GM19372 (cell line): ENCODE measurements around the gene BCL11B.
"Not testable (repeated sequence)": the region's sequence is repeated elsewhere in the genome, so short reads cannot be mapped to it uniquely, and the experiment has no call there.

ENCODE experiments used
- ATAC-seq: cut with Tn5 transposase; IDR thresholded peaks from one replicate; pipeline ENCODE4 v1.9.1; 2021; ENCODE audit warnings: mild to moderate bottlenecking, low read depth, moderate library complexity; ENCODE audit not compliant: unreplicated experiment

Gene BCL11B

DNA sequence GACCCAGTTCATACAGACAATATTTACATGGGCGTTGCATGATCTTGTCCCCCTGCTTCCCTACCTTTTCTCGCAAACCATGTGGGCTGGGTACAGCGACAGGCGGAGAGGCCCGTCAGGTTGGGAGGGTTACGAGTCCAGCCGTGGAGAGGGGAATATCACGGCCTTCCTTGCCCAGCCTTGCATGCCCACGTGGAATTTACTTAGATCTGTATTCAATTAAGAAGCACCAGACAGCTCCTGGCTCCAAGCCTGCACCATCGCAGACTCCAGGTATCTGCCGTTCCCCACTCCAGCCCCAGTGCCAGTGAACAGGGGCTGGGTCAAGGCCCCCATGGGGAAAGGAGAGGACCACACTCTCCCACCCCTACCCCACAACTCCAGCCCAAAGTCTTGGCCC is 29.8 kb downstream of the BCL11B start:
- no peak for ATAC-seq

DNA sequence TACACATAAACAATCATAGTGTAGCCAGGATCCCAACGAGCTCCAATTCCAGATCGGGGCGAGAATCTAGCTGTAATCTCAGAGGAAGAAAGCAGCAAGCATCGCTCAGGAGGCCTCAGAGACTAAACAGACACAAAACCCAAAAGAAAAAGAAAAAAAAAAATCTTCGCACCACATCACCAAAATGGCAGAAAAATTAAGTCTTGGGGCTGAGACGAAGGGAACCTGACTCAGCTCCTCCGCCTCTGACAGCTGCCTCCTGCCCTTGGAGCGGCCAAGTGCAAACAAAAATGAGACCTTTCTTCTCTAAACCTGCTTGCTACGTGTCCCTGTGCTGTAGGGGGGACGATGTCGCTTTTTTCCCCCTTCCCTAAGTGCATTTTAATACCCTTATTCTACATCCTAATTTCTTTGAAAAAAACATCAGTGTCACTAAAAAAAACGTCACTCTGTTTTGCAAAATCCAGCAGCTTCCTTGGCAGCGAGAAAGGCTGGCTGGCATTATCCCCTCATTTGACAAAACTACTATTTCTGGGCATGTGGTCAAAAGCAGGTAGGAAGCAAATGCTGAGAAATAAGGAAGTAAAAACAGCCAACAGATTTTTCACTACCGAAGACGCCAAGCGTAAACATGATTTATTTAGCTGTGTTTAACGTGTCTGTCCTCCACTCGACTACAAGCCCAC is 30.5 kb downstream of the BCL11B start:
- ATAC-seq: no peak

DNA sequence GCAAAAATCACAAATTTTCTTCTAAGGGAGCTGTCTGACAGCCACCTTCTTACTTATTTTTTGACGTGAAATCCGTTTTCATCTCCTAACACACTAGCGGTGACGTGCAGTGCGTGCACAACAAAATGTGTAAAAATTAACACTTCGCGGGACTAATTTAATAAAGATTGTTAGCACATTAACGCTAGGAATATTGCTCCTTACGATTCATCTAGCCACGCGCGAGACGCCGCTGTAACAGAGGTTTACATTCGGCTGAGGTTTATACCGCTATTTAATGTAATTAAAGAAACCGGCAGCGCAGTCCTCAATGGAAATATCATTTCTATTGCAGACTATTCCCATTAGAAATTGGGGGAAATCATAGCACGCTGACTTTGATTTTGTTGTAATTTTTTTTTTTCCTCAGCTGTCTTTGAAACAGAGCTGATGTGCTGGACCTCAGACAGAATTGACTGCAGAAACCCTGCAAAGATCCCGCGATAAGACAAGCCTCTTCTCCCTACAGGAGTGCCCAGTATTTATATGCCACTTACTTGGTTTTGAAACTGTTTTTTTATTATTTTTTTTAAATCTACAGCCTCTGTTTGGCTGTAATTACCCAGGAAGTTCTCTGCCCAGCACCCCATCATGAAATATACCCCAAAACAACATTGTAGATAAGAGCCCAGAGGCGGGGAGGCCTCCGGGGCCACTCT is 31.2 kb downstream of the BCL11B start:
- no peak for ATAC-seq

DNA sequence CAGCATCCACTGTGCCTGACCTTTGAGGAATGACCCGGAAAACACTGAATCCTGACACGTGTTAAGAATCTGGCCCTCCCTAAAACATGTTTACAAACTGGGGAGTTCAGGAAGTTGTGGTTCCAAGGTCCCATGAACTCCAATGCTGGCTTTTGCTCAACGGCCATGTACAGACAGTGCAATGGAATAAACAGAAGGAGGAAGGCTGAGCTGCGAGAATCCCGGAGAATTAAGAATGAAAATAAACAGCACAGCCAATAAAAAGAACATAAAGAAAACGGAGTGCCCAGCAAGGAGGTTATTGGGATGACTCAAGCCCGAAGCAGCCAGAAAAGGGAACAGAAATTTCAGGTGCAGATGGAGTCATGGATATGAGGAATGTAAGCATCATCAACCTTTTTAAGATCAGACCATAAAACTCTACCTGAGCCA is 32.3 kb downstream of the BCL11B start:
- ATAC-seq: no peak

DNA sequence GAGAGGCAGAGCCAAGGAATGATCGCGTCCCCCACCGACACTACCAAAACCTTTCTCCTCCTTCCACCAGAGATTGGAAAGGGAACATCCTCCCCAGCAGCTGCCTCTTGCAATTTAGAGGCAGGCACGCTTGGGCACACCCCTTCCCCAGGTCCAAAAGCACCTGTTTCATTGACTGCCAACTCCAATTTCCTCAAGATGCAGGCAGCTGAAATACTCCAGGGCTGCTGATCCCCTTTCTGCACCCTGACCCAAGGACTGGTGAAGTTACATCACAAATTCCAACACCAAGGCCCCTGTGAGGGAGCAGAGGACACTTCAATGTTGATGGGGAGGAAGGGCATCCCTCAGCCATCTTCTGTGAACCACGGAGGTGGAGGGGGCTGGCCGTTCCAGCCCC is 33.8 kb downstream of the BCL11B start:
- no peak for ATAC-seq

DNA sequence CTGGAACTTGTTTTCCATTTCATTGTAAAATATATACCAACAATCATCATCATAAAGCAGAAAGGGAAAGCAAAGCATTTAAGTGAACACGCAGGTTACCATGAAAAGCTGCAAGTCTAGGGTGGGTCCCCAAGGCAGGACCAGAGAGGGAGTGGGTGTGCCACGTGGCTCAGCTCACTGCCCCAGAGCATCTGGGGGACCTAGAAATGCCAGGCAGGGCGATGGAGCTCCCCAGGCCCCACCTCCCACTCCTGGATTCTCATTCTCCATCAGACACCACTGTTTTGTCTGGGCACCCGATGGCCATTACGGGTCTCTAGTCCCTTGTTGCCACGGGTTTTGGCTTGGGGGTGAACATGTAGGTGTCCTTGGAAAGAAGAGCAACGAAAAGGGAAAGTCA is 34.7 kb downstream of the BCL11B start:
- ATAC-seq: no peak

DNA sequence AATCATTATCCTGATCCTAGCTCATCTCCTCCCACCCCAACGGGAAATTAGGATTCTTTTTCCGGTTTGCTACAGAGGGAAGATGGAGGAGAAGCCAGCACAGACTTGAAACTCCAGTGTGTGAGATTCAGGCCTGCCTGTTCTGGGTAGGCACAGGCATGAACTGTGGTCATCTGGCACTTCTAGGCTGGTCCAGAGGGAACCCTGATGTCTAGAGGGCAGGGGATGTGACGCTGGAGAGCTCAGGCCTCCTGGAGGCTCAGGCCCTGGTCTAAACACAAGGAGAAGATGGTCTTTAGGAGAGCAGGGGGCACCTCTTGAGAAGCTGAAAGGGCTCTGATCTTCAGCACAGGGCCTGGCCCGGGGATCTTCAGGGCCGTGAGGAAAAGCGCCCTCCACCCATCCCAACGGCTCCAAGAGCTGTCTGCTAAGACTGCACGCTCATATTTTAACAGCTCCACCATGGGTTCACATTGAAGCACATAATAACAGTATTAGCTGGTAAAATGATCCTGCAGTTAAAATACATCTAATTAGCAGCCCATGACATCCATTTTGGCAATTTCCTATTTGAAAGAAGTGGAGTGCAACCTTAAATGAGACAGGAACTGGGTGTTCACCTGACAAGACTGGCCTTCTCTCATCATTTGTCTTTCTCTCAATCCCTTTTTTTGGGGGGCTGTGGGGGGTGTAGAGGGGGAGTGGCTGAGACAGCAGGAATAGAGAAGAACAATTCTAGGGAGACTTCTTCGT is 35.4 kb downstream of the BCL11B start:
- no peak for ATAC-seq

DNA sequence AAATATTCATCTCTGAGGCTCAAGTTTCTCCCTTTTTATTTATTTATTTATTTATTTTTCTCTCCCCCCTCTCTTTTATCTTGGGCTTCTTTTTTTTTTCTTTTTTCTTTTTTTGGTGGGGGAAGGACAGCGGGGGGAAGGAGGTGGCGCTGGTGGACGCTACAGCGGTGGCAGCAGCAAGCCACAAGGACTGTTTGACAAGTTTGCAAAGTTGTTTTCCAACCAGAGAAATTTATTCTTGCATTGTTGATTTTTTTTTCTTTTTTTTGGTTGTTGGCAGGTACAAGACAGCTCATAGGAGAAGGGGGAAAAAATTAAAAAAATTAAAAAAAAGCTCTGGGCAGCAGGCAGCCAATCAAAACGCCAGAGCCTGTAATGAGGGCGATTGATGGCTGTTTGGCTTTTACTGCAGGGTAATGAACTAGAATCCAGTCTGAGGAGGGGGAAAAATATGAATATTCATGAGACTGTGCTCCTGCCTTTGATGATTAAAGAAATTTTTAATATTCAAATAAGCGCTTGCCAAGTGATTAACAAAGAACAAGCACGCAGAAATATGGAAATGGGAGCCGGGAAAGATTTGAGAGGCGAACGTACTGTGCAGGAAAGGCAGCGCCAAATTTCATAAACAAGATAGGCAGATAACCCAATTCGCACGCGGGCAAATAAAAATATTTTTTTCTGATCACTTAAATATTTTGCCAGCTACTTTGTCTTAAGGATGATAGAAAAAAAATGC is 36.2 kb downstream of the BCL11B start:
- ATAC-seq: no peak

DNA sequence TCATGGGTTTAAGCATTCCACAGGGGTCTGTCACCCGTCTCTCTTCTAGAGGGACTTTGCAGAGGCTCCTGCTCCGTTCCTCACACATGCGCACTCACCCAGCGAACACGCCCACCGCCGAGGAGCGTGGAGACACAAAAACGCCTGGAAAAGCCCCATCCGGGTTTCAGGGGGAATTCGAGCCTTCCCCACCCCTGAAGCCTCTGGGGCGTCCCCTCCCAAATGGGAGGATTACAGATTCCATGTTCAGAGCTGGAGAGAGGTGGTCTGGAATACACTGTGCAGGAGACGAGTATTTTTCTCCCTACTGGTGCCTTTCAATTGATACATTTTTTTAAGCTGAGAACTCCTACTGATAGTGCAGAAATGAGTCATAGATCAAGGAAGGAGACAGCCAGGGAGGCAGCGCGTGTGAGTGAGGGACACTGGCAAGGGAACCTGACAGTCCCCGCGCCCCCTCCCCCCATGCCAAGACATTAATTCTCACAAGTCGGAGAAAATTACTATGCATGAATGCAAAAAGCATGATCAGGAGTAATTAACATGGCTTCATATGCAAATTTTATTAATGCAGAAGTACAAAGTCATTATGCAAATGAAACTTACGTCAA is 36.9 kb downstream of the BCL11B start:
- no peak for ATAC-seq

DNA sequence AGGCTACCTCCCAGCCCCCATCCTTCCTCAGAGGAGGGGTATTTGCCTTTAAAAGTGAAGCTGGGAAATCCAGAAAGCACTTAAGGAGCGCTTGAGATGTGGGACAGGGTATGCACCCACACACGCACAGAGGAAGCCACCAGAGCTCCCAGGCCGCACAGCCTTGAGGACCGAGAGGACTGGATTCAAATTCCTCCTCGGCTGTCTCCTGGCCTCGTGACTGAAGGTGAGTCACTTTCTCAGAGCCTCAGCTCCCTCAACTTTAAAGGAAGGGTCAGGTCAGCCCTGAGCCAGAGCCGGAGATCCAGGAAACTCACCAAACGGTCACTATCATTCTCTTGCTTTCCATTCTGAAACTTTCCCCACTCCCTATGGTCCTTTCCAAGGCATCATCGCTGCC is 37.6 kb downstream of the BCL11B start:
- ATAC-seq: no peak

DNA sequence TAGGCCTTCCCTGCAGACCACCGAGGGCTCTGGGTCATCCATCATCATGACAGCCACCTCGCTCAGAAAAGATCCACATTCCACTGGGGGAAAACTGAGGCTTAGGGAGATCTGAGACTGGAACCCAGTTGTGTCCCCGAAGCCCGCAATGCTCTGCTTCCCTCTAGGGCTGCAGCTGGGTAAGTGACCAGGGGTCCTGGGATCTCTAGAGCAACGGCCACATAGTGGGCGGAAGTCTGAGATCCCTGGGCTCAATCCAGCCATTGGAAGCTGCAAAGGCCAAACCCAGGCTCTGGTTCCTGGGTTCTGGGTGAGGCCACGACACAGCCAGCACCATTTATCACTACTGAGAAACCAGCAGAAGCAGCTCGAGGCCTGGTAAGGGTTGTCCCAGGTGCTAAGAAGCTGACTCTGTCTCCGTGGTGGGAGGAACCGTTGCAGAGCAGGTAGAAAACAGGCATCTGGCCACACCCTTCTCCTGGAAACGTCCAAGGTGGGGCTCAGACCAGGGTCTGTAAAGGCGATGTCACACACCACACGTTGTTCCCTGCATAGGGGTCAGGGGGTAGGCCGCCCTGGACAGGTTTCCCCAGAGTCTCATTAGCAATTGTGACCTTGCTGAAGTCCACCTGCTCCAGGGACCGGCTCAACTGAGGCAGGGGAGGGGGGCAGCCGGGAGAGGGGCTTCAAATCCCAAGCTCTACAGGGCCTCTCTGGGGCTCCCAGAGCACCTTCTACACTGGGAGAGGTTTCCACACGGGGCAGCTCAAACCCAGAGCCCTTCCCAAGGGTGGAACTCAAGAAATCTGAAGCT is 38.6 kb downstream of the BCL11B start:
- ATAC-seq: no peak

DNA sequence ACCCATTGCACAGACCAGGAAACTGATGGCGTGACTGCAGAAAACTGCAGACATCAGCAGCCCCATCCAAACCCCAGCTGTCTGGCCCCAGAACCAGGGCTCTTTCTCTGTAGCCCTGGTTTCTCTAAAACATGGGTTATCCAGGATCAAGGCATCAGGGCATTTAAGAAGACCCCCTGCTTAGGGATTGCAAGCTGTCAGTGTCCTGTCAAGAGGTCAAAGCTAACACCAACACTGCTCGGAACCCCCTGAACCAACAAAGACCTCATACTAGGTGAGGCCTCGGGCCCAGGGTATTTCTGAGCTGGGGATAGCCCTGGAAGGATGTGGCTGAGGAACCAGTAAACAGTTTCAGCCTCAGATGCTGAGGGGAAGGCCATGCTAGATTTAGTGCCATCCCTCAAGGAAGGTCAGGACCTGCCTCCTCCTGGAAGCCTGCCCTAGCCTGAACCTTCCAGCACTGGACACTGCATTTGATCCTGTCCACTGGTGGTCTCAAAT is 39.2 kb downstream of the BCL11B start:
- no peak for ATAC-seq

DNA sequence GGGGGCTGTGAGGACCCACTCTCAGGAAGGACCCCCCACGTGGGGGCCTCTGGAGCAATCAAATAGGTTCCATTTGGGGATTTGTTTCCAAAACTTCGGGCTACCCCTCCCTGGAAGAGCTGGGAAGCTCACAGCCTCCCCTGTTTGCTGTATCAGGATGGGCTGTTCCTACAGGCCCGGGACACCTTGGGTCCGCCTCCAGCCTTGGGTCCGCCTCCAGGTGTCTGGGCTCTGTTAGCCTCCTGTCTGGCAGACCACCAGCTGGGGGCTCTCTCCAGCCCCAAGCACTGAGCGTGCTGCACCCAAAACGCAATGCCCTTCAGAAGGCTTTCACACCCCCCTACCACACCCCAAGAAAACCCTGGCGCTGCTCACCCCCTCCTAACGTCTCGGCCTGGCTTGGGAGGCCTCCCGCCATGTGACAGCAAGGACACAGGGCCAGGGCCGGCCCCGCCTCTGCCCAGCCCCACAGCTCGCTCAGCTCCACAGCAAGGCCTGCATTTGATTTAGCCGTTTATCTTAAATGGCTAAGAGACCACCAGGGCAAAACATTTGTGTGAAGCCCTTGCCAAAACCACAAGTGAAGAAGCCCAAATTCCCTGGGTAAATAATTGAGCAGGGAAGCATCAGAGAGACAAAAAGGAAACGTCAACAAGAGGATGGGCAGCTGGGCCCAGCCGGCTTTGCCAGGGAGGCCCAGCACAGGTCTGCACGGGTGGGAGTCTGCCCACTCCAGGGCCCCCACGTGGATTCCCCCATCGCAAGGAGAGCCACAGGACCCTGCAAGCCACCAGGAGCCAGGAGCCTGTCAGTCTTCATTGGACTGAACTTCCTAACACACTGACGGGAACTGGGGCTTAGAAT is 39.9 kb downstream of the BCL11B start:
- no peak for ATAC-seq

DNA sequence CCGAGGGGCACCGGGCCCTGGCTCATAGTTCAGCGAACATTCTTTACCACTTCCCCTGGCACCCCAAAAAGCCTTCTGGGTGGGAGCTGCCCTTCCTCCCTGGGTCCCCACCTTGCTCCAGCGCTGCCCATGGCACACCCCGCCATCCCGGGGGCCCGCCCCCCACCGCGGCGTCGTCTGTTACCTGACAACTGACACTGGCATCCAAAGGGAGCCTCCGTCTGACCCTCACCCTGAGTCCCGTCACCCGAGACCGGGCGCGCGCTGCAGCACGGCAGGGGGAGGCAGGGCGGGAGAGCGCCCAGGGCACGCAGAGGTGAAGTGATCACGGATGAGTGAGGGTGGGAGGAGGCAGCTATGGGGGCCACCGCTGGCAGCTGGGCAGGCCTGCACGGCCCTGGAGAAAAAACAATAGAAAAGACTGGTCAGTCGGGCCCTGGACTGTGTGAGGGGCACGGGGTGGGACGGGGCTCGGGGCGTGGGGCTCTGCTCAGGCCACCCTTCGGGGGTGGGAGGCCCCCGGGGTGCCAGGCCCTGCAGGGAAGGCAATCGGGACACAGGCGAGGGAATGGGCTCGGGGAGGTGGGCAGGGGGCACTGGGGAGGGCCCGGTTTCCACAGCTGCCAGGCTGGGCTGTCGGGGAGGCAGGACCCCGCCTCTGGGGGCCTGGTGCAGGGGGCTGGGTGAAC is 40.7 kb downstream of the BCL11B start:
- ATAC-seq: no peak

DNA sequence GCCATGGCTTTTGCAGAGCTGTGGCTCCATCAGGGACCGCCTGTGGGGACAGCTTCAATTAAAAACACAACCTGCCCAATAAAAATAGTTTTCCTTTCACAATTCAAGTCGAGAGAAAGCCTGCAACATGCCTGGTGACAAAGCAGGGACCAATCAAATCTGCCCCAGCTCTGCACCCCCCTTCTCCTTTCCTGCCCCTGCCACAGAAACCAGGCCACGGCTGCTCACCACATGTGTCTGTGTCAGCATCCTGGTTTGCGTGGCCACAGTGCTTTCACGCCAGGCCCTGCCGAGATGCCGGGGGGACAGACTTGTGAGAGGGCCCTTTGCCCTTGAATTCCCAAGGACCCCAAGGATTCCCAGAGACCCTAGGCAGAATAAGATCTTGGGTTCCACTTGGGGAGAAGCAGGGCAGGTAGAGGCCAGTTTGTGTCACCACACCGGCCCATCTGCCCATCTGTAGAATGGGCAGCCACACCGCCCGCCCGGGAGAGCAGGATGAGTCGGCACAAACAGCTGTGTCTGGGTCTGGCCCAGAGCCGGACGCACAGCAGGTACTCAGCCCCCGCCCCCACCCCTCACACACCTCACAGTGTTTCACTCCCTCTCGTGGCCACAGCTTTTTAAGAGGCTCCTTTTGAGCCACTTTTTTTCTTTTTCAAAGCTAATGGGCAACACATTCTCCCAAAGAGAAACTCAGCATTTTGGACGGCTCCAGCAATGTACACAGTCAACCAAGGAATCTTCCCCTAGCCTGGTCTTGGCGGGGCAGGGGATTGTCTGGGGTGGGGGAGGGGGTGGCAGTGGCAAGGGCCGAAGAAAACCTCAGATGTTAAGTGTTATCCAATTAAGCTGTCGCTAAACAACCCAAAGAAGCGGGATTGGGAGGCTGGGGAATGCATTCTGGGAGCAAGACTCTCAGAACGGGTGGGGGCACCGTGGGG is 41.5 kb downstream of the BCL11B start:
- ATAC-seq: no peak

DNA sequence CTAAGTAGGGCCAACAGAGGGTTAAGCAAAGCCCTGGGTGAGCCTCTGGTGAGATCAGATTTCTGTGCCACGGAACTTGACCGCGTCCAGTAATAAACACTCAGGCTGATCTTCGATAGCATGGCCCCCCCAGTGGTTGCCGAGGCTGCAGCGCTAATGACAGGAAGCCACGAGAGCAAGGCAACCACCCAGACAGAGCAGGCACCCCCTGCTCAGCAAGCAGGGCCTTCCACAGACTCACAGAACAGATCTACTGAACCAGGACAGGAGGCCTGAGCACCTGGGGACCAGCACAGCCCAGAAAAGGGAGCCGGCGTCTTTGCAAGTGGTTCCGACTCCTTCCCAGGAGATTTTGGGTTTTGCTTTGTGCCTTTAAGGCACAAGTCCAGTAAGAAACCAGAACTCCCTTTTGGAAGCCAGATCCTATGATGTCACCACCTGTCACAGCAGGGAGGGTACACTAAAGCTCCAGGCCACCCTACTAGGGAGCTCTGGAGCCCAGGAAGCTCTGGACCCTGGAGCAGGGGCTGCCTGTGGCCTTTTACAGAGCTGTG is 42.3 kb downstream of the BCL11B start:
- ATAC-seq: no peak

DNA sequence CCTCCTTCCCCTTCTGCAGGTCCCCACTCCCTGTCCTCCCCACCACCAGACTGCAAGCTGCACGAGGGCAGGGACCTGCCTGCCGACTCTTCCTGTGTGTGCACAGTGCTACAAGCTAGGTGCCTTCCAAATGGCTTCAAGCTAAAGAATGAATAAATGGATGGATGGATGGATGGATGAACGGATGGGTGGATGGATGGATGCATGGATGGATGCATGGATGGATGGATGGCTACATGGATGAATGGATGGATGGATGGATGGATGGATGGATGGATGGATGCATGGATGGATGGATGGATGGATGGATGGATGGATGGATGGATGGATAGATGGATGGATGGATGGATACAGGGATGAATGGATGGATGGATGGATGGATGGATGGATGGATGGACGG is 43.2 kb downstream of the BCL11B start:
- not testable (repeated sequence) for ATAC-seq
